Body of pancreas (tissue), 4 donors: ENCODE measurements around the gene TSPO2. TPM values are rescaled to one million over a fixed set of nuclear protein-coding genes. Genes with fewer than 3 reads are reported as not detected.

Experiments
- ATAC-seq: fragments of 150-250 bp; one replicate; pipeline ENCODE4 v1.9.1; 2016
- DNase-seq, 4 donors: peaks; one replicate each; pipeline ENCODE4 v3.0.0-alpha.2; 2019
- H3K27ac ChIP-seq, 4 donors: fragments of 200-600 bp; sonication (generic); 1 replicate in 3 of 4; 2 replicates in 1 of 4; pipeline versions ENCODE4 v1.5.1 to v1.6.1; 2016 to 2019; ENCODE audit warnings: mild to moderate bottlenecking in 1 of 4, mixed read lengths in 1 of 4, moderate library complexity in 1 of 4
- H3K27me3 ChIP-seq, 2 donors: fragments of 200-600 bp; sonication (generic); one replicate each; pipeline ENCODE4 v1.6.0; 2016; ENCODE audit warnings: mild to moderate bottlenecking in 1 of 2
- H3K36me3 ChIP-seq, 2 donors: fragments of 200-600 bp; sonication (generic); replicated peaks in 1 of 2; 2 replicates each; pipeline ENCODE4 v1.5.1; 2016; ENCODE audit warnings: low read depth in 2 of 2; ENCODE audit not compliant: insufficient read depth in 1 of 2
- H3K4me1 ChIP-seq: fragments of 200-600 bp; sonication (generic); one replicate; pipeline ENCODE4 v1.6.0; 2016
- H3K4me3 ChIP-seq, 2 donors: fragments of 200-600 bp; sonication (generic); 1 replicate in 1 of 2; 2 replicates in 1 of 2; pipeline ENCODE4 v1.5.1; 2016 to 2019
- H3K9me3 ChIP-seq, 3 donors: fragments of 200-600 bp; sonication (generic); 1 replicate in 2 of 3; 2 replicates in 1 of 3; pipeline ENCODE4 v1.5.1; 2016
- POLR2A ChIP-seq, 3 donors: fragments of 450-650 bp; IDR thresholded peaks; one replicate each; pipeline ENCODE4 v1.6.1; 2016; ENCODE audit warnings: antibody characterized with exemption in 3 of 3, mild to moderate bottlenecking in 2 of 3
- WGBS, 2 donors: methylation state at CpG; one replicate each; pipeline ENCODE4 v1.1.5; 2017; 5-methylcytosine and 5-hydroxymethylcytosine counted together
- intact Hi-C: fragments of 100-400 bp; cut with DNase I; formaldehyde crosslinking; loops from one replicate; pipeline ENCODE4 v1.15.1; 2023
- total RNA-seq, 2 donors: library from RNA; depleted of rRNA; stranded (reverse); fragments of >200 nt; gene quantifications; one replicate each; pipeline ENCODE4 v1.1.0, GENCODE V29; 2016
- TF ChIP-seq, protein P1 (sequence below), 7 experiments: fragments of 450-650 bp in 4 of 7; fragments of 200-600 bp in 3 of 7; sonication (generic) in 3 of 7; IDR thresholded peaks; one replicate each; pipeline ENCODE4 v1.5.1; 2016 to 2019; ENCODE audit warnings: antibody characterized with exemption in 7 of 7

Gene TSPO2
- total RNA-seq, 2 donors from 2014 or later: not detected

GRCh38 chr6:41077536-41077935, 35.3 kb downstream of the TSPO2 start:
- H3K9me3 ChIP-seq: no peaks in the 10 kb centered on the region
- no peak overlapping the region for H3K4me3 ChIP-seq
- no peak for DNase-seq
- H3K27me3 ChIP-seq: no peaks in the 10 kb centered on the region
- H3K27ac ChIP-seq: no peak overlapping the region
- TF ChIP-seq, protein P1, sequence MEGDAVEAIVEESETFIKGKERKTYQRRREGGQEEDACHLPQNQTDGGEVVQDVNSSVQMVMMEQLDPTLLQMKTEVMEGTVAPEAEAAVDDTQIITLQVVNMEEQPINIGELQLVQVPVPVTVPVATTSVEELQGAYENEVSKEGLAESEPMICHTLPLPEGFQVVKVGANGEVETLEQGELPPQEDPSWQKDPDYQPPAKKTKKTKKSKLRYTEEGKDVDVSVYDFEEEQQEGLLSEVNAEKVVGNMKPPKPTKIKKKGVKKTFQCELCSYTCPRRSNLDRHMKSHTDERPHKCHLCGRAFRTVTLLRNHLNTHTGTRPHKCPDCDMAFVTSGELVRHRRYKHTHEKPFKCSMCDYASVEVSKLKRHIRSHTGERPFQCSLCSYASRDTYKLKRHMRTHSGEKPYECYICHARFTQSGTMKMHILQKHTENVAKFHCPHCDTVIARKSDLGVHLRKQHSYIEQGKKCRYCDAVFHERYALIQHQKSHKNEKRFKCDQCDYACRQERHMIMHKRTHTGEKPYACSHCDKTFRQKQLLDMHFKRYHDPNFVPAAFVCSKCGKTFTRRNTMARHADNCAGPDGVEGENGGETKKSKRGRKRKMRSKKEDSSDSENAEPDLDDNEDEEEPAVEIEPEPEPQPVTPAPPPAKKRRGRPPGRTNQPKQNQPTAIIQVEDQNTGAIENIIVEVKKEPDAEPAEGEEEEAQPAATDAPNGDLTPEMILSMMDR (IDR thresholded peaks at IDR 0.05): no peak
- no peak for TF ChIP-seq POLR2A (IDR thresholded peaks at IDR 0.05)
- ATAC-seq: no peak
- intact Hi-C loops: no loop called here
- peaks cover 0 to 2% of the 10 kb centered on the region in 2 donors for H3K36me3 ChIP-seq
- 33 to 55% methylated on average over 2 of the region's 2 CpGs for WGBS, 2 donors
- H3K4me1 ChIP-seq: peaks cover 34% of the 10 kb centered on the region

DNA sequence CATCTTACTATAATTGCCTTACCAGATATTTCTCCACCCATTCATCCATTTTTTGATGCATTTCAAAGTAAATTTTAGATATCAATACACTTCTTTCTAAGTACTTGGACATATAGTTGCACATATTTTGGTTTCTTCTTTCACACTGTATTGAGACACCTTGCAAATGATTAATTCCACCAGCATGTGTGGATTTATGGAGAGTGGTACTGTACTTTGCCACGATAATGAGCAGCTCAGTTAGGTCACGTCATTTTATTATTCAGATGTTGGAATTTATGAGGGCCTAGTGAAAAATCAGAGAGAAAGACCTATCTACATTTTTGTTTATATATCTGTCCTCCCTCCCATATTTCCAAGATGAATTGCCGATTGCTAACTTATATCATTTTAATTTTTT, 35.8 kb downstream of the TSPO2 start:
- Histone ChIP-seq H3K9me3 (no peaks in the 10 kb centered on the region), H3K27ac (no peak overlapping the region), H3K4me3 (no peak overlapping the region), H3K4me1 (peaks cover 38% of the 10 kb centered on the region), H3K36me3 (peaks cover 0 to 2% of the 10 kb centered on the region in 2 donors), H3K27me3 (no peaks in the 10 kb centered on the region)
- no peak for ATAC-seq
- intact Hi-C loops: no loop called here
- no peak for DNase-seq
- TF ChIP-seq, protein P1 (IDR thresholded peaks at IDR 0.05): no peak
- no peak for TF ChIP-seq POLR2A (IDR thresholded peaks at IDR 0.05)
- WGBS, 2 donors: 65 to 75% methylated on average over 3 of the region's 3 CpGs

DNA sequence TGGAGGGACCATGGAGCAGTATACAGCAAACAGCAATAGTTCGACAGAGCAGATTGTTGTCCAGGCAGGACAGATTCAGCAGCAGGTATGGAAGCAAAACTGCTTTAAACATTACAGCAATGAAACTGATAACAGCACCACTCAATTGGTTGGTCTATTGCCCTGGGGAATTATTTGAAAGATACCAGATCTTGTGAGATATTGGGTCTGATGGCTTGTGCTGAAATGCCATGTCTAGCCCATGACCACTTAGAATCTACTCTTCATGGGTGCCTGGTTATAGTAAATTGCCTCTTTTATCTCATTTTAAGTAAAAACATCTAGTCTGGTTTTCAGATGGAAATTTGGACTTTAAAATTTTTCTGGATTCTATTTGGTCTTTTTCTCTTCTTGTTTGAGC, 36.8 kb downstream of the TSPO2 start:
- no peak overlapping the region for H3K27ac ChIP-seq
- peaks cover 0 to 5% of the 10 kb centered on the region in 2 donors for H3K36me3 ChIP-seq
- TF ChIP-seq POLR2A (IDR thresholded peaks at IDR 0.05): no peak
- TF ChIP-seq, protein P1 (IDR thresholded peaks at IDR 0.05): no peak
- H3K9me3 ChIP-seq: no peaks in the 10 kb centered on the region
- 89 to 100% methylated on average over 1 of the region's 1 CpG for WGBS, 2 donors
- no peak for DNase-seq
- peaks cover 37% of the 10 kb centered on the region for H3K4me1 ChIP-seq
- no peak for ATAC-seq
- no peaks in the 10 kb centered on the region for H3K27me3 ChIP-seq
- intact Hi-C loops: no loop called here
- H3K4me3 ChIP-seq: no peak overlapping the region

GRCh38 chr6:41080621-41081020, 38.4 kb downstream of the TSPO2 start:
- no peak for DNase-seq
- no peak for ATAC-seq
- Histone ChIP-seq H3K27ac (no peak overlapping the region), H3K4me3 (no peak overlapping the region), H3K36me3 (peaks cover 0 to 9% of the 10 kb centered on the region in 2 donors), H3K27me3 (no peaks in the 10 kb centered on the region), H3K9me3 (no peaks in the 10 kb centered on the region), H3K4me1 (peaks cover 22% of the 10 kb centered on the region)
- TF ChIP-seq, protein P1 (IDR thresholded peaks at IDR 0.05): no peak
- no peak for TF ChIP-seq POLR2A (IDR thresholded peaks at IDR 0.05)
- WGBS, 2 donors: 85 to 93% methylated on average over 2 of the region's 2 CpGs
- intact Hi-C loops: no loop called here

DNA sequence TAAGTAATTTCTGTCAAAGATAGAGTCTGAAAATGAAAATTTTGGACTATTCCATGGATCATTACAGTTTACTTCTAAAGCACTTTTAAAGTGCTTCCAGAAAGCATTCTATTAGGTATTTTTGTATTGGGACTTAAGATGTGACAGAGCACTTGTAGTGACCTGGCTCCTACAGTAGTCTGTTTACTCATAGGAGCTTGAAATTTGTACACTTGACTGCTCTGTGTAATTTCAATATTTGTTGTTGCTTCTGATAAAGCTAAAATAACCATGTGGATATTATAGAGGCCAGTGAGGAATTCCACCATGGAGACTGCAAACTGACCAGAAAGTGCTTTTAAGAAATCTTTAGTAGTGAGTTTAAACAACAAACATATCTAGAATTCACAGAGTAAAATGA, 40.8 kb downstream of the TSPO2 start:
- H3K9me3 ChIP-seq: no peaks in the 10 kb centered on the region
- H3K4me1 ChIP-seq: peaks cover 5% of the 10 kb centered on the region
- H3K4me3 ChIP-seq: no peak overlapping the region
- H3K27me3 ChIP-seq: no peaks in the 10 kb centered on the region
- peaks cover 0 to 14% of the 10 kb centered on the region in 2 donors for H3K36me3 ChIP-seq
- ATAC-seq (no peak), DNase-seq (no peak)
- intact Hi-C loops: no loop called here
- no peak overlapping the region for H3K27ac ChIP-seq
- TF ChIP-seq, protein P1 (IDR thresholded peaks at IDR 0.05): no peak
- no peak for TF ChIP-seq POLR2A (IDR thresholded peaks at IDR 0.05)
